NB4 (cell line): ENCODE data around the gene ZMAT5.

Experiments
- MYC ChIP-seq: IDR thresholded peaks from 2 replicates; pipeline ENCODE4 v1.6.1; 2011; ENCODE audit warnings: low read depth, low read length
- POLR2A ChIP-seq: IDR thresholded peaks from 2 replicates; pipeline ENCODE4 v1.6.1; 2011; ENCODE audit warnings: mild to moderate bottlenecking; ENCODE audit not compliant: insufficient read length; ENCODE audit errors: extremely low read depth
- TF ChIP-seq, protein P1 (sequence below): IDR thresholded peaks from one replicate; pipeline ENCODE4 v1.5.1; 2012; ENCODE audit warnings: low read depth, low read length
- TF ChIP-seq, protein P2 (sequence below): IDR thresholded peaks from 2 replicates; pipeline ENCODE4 v1.6.1; 2011; ENCODE audit warnings: low read depth, low read length

DNA sequence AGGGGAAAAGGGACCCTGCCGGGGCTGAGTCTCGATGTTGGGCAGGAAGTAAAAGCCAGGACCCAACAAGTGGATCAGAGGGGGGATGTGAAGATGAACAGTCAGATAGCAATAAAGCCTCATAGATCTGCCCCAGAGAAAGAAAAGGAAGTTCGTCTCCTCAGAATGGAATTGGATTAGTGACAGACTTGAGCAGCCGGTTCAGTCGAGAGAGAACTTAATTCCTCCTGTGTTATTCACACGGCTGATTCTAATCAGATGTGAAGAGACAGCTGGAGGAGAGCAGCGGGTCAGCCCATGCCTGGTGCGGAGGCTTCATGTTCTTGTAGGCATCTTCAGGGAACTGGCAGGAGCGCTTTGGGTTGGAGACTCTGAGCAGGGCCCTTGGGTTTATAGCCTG, 76.3 kb downstream of the ZMAT5 start:
- TF ChIP-seq MYC (no peak), POLR2A (no peak)
- TF ChIP-seq, protein P1, sequence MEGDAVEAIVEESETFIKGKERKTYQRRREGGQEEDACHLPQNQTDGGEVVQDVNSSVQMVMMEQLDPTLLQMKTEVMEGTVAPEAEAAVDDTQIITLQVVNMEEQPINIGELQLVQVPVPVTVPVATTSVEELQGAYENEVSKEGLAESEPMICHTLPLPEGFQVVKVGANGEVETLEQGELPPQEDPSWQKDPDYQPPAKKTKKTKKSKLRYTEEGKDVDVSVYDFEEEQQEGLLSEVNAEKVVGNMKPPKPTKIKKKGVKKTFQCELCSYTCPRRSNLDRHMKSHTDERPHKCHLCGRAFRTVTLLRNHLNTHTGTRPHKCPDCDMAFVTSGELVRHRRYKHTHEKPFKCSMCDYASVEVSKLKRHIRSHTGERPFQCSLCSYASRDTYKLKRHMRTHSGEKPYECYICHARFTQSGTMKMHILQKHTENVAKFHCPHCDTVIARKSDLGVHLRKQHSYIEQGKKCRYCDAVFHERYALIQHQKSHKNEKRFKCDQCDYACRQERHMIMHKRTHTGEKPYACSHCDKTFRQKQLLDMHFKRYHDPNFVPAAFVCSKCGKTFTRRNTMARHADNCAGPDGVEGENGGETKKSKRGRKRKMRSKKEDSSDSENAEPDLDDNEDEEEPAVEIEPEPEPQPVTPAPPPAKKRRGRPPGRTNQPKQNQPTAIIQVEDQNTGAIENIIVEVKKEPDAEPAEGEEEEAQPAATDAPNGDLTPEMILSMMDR: no peak
- TF ChIP-seq, protein P2, sequence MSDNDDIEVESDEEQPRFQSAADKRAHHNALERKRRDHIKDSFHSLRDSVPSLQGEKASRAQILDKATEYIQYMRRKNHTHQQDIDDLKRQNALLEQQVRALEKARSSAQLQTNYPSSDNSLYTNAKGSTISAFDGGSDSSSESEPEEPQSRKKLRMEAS: no peak
